Panc1 (cell line): ENCODE measurements around the gene OAS3. TPM values are rescaled to one million over a fixed set of nuclear protein-coding genes. Genes with fewer than 3 reads are reported as not detected.

Source experiments
- ATAC-seq: fragments of 200-7000 bp; cut with Tn5 transposase; 2 replicates; pipeline ENCODE4 v1.9.1; 2020; ENCODE audit warnings: mild to moderate bottlenecking, moderate library complexity
- BruUV-seq: library from RNA; stranded (reverse); fragments of 400-500 nt; replicated peaks from 2 replicates; lab custom pipeline; 2021; lab: Mats Ljungman, UMichigan
- CTCF ChIA-PET: fragments of 300-600 bp; sonication (Branson Sonifier 250); formaldehyde crosslinking; loops from one replicate; lab custom pipeline; 2022; ENCODE audit warnings: antibody characterized with exemption; lab: Charles Lee
- POLR2A ChIA-PET: fragments of 300-600 bp; sonication (Branson Sonifier 250); formaldehyde crosslinking; loops from one replicate; lab custom pipeline; 2022; ENCODE audit warnings: antibody characterized with exemption; lab: Charles Lee
- DNase-seq: peaks from one replicate; pipeline ENCODE4 v3.0.0-alpha.2; 2010; ENCODE audit warnings: low read depth, low spot score
- H3K27ac ChIP-seq: 2 replicates; pipeline ENCODE4 v1.5.1; 2011; ENCODE audit warnings: mild to moderate bottlenecking, low read length, inconsistent platforms
- H3K27me3 ChIP-seq: fragments of 200-500 bp; sonication (Bioruptor generic); 2 replicates; pipeline ENCODE4 v1.6.0; 2014; ENCODE audit warnings: low read length, inconsistent platforms; ENCODE audit not compliant: control insufficient read depth, insufficient read depth
- H3K36me3 ChIP-seq: fragments of 200-500 bp; sonication (Bioruptor generic); 2 replicates; pipeline ENCODE4 v1.5.1; 2014; ENCODE audit warnings: inconsistent platforms, mild to moderate bottlenecking, low read length, moderate library complexity; ENCODE audit not compliant: control insufficient read depth, insufficient read depth
- H3K4me1 ChIP-seq: 2 replicates; pipeline ENCODE4 v1.5.1; 2011; ENCODE audit warnings: inconsistent platforms, mild to moderate bottlenecking, low read length, moderate library complexity; ENCODE audit not compliant: control insufficient read depth, insufficient read depth
- H3K4me3 ChIP-seq, 2 experiments: 2 replicates each; pipeline ENCODE4 v1.5.1; 2011 to 2012; ENCODE audit warnings: low read depth in 2 of 2, low read length in 2 of 2, mild to moderate bottlenecking in 2 of 2, inconsistent platforms in 1 of 2, moderate library complexity in 1 of 2
- H3K9me3 ChIP-seq: fragments of 200-500 bp; sonication (Bioruptor generic); 2 replicates; pipeline ENCODE4 v1.5.1; 2014; ENCODE audit warnings: low read depth, mild to moderate bottlenecking, inconsistent platforms, low read length, moderate library complexity; ENCODE audit not compliant: control insufficient read depth, insufficient read depth
- CTCF ChIP-seq: fragments of 450-650 bp; IDR thresholded peaks from 2 replicates; pipeline ENCODE4 v1.5.1; 2017; ENCODE audit warnings: mild to moderate bottlenecking
- POLR2AphosphoS5 ChIP-seq: IDR thresholded peaks from 2 replicates; pipeline ENCODE4 v1.6.1; 2012; ENCODE audit warnings: mild to moderate bottlenecking, low read depth, low read length, moderate library complexity
- REST ChIP-seq, 2 experiments: IDR thresholded peaks; 2 replicates each; pipeline ENCODE4 v1.6.1; 2011 to 2012; ENCODE audit warnings: low read depth in 2 of 2, control low read depth in 1 of 2, low read length in 1 of 2, mild to moderate bottlenecking in 1 of 2, moderate library complexity in 1 of 2; ENCODE audit not compliant: insufficient read depth in 1 of 2
- SIN3A ChIP-seq: IDR thresholded peaks from 2 replicates; pipeline ENCODE4 v1.6.1; 2012; ENCODE audit warnings: low read depth, mild to moderate bottlenecking, low read length, moderate library complexity, borderline replicate concordance; ENCODE audit not compliant: insufficient read depth
- TCF7L2 ChIP-seq: IDR thresholded peaks from 2 replicates; pipeline ENCODE4 v1.6.1; 2011; ENCODE audit warnings: mild to moderate bottlenecking, low read depth, low read length, inconsistent platforms
- in situ Hi-C: cut with HindIII; loops from 2 replicates; pipeline ENCODE4 v1.10.0; 2016; ENCODE audit warnings: low sequenced_read_pairs, low pct_unique_long_range_greater_than_20kb
- intact Hi-C: fragments of 100-400 bp; cut with micrococcal nuclease; formaldehyde crosslinking; loops from one replicate; pipeline ENCODE4 v1.10.0; 2022; ENCODE audit not compliant: unreplicated experiment
- total RNA-seq: library from RNA; stranded (reverse); gene quantifications from one replicate; pipeline ENCODE4 v1.2.1, GENCODE V29; 2021; ENCODE audit not compliant: unreplicated experiment

Gene OAS3
- total RNA-seq, 1 experiment from 2014 or later: 33.3 TPM

- Histone ChIP-seq H3K27ac (no peak overlapping the region), H3K4me3 (no peak overlapping the region), H3K9me3 (no peaks in the 10 kb centered on the region), H3K27me3 (no peaks in the 10 kb centered on the region), H3K36me3 (no peaks in the 10 kb centered on the region), H3K4me1 (peaks cover 15% of the 10 kb centered on the region; the same call in 1 of the 2 replicates)
- POLR2A ChIA-PET: no interaction called here
- no peak for DNase-seq
- ATAC-seq: no peak
- TF ChIP-seq TCF7L2 (no peak), REST (IDR thresholded peaks at IDR 0.05; ENCODE audit: insufficient read depth in 1 of 2, low read depth in 2 of 2, low read length in 1 of 2) (no peak), SIN3A (no peak), POLR2AphosphoS5 (no peak), CTCF (no peak)
- intact Hi-C loops (no loop called here), in situ Hi-C loops (no loop called here)
- CTCF ChIA-PET: no interaction called here
- BruUV-seq: no TSS peak
These were observed 2.0 kb upstream of the OAS3 start for GRCh38 chr12:112936264-112936663.

- ChIA-PET POLR2A (no interaction called here), CTCF (no interaction called here)
- H3K4me3 ChIP-seq: no peak overlapping the region
- H3K27ac ChIP-seq: no peak overlapping the region
- no peaks in the 10 kb centered on the region for H3K27me3 ChIP-seq
- in situ Hi-C loops (no loop called here), intact Hi-C loops (no loop called here)
- TF ChIP-seq REST (IDR thresholded peaks at IDR 0.05; ENCODE audit: insufficient read depth in 1 of 2, low read depth in 2 of 2, low read length in 1 of 2) (no peak), CTCF (no peak), POLR2AphosphoS5 (no peak), SIN3A (no peak), TCF7L2 (no peak)
- no peaks in the 10 kb centered on the region for H3K36me3 ChIP-seq
- ATAC-seq (no peak), DNase-seq (no peak)
- H3K9me3 ChIP-seq: no peaks in the 10 kb centered on the region
- no TSS peak for BruUV-seq
- H3K4me1 ChIP-seq: peaks cover 15% of the 10 kb centered on the region; the same call in 1 of the 2 replicates
These were observed 1.3 kb upstream of the OAS3 start for GRCh38 chr12:112936927-112937326.
